ENCODE data around the gene BNC2. TPM values are rescaled to one million over a fixed set of nuclear protein-coding genes. Genes with fewer than 3 reads are reported as not detected.

Gene BNC2
- total RNA-seq, 2 donors from 2014 or later, result 16.1 to 16.9 TPM

DNA sequence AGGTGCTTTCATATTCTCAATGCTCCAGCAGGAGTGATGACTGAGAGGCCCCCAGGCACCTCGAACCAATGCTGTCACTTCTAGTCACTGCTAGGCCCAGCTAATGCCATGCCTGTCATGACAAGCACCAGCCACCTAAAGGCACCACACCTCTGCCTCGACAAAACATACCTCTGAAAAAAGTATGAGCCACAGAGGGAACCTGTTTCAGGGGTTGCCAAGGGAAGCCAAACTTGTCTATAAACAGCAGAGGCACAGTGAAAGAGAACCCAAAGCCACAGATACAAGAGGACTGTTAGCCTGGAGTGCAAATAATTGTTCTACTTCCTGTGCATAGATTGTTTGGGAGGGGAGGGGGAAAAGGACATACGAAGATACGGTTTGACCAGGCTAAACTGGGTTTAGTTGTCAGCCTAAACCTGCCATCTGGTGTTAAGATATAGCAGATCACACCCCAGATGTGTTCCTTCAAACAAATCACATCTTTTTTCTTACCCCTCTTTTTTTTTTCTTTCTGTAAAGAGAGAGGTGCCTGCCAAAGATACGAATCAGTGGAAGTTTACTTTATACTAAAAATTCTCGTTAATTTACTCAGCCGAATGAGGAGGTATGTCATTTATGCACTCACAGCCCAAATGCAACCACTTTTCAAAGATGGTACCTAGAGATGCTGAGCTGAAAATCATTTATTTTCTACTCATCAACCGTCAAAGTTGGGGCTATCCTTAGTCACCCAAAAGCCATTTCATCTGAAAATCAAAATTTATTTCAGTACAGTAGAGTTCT, 45.7 kb downstream of the BNC2 start:
- Histone ChIP-seq H3K27me3 (replicated peaks; ENCODE audit: insufficient read depth) (no peaks in the 10 kb centered on the region), H3K36me3 (no peaks in the 10 kb centered on the region), H3K4me3 (no peak overlapping the region), H3K9me3 (no peaks in the 10 kb centered on the region), H3K4me1 (ENCODE audit: control insufficient read depth in 1 of 2, low read depth in 2 of 2) (peaks cover 0 to 23% of the 10 kb centered on the region in 2 donors), H3K27ac (no peak overlapping the region)
- no peak for ATAC-seq (ENCODE audit: insufficient number of reproducible peaks, low FRiP score, low read depth)
- TF ChIP-seq, protein P1, sequence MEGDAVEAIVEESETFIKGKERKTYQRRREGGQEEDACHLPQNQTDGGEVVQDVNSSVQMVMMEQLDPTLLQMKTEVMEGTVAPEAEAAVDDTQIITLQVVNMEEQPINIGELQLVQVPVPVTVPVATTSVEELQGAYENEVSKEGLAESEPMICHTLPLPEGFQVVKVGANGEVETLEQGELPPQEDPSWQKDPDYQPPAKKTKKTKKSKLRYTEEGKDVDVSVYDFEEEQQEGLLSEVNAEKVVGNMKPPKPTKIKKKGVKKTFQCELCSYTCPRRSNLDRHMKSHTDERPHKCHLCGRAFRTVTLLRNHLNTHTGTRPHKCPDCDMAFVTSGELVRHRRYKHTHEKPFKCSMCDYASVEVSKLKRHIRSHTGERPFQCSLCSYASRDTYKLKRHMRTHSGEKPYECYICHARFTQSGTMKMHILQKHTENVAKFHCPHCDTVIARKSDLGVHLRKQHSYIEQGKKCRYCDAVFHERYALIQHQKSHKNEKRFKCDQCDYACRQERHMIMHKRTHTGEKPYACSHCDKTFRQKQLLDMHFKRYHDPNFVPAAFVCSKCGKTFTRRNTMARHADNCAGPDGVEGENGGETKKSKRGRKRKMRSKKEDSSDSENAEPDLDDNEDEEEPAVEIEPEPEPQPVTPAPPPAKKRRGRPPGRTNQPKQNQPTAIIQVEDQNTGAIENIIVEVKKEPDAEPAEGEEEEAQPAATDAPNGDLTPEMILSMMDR (IDR thresholded peaks at IDR 0.05), result no peak
- no peak for DNase-seq (ENCODE audit: low spot score)

DNA sequence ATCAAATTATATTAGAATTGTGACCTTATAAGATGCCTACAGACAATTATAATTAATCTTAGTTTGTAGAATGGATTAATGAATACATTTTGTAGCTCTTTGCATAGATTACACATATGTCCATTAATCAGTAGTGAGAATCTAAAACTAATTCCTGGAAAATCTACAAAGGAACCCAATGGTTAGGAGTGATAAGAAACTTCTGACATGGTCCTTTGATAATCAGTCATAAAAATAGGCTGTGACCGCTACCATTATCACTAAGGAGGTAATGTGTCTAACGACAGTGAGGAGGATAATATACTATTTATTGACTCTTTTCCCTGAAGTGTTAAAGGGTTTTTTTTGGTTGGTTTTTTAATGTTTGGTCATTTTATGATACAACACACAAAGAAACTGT, 46.6 kb downstream of the BNC2 start:
- Histone ChIP-seq H3K27ac (no peak overlapping the region), H3K27me3 (replicated peaks; ENCODE audit: insufficient read depth) (no peaks in the 10 kb centered on the region), H3K36me3 (no peaks in the 10 kb centered on the region), H3K4me3 (no peak overlapping the region), H3K4me1 (ENCODE audit: control insufficient read depth in 1 of 2, low read depth in 2 of 2) (peaks cover 0 to 23% of the 10 kb centered on the region in 2 donors), H3K9me3 (no peaks in the 10 kb centered on the region)
- no peak for DNase-seq (ENCODE audit: low spot score)
- no peak for ATAC-seq (ENCODE audit: insufficient number of reproducible peaks, low FRiP score, low read depth)
- TF ChIP-seq, protein P1 (IDR thresholded peaks at IDR 0.05), result no peak

GRCh38 chr9:16821344-16821743, 49.1 kb downstream of the BNC2 start:
- no peak for DNase-seq (ENCODE audit: low spot score)
- H3K27me3 ChIP-seq (replicated peaks; ENCODE audit: insufficient read depth), result no peaks in the 10 kb centered on the region
- H3K36me3 ChIP-seq, result no peaks in the 10 kb centered on the region
- no peak overlapping the region for H3K4me3 ChIP-seq
- TF ChIP-seq, protein P1 (IDR thresholded peaks at IDR 0.05), result no peak
- H3K9me3 ChIP-seq, result no peaks in the 10 kb centered on the region
- peaks cover 0 to 22% of the 10 kb centered on the region in 2 donors for H3K4me1 ChIP-seq (ENCODE audit: control insufficient read depth in 1 of 2, low read depth in 2 of 2)
- no peak overlapping the region for H3K27ac ChIP-seq
- ATAC-seq (ENCODE audit: insufficient number of reproducible peaks, low FRiP score, low read depth), result no peak

- TF ChIP-seq, protein P1 (IDR thresholded peaks at IDR 0.05), result no peak
- Histone ChIP-seq H3K4me3 (no peak overlapping the region), H3K4me1 (ENCODE audit: control insufficient read depth in 1 of 2, low read depth in 2 of 2) (no peaks in the 10 kb centered on the region), H3K27ac (no peak overlapping the region), H3K9me3 (no peaks in the 10 kb centered on the region), H3K27me3 (replicated peaks; ENCODE audit: insufficient read depth) (no peaks in the 10 kb centered on the region), H3K36me3 (no peaks in the 10 kb centered on the region)
- ATAC-seq (ENCODE audit: insufficient number of reproducible peaks, low FRiP score, low read depth) (no peak), DNase-seq (ENCODE audit: low spot score) (no peak)
These were observed 53.0 kb downstream of the BNC2 start for GRCh38 chr9:16817514-16817913.

DNA sequence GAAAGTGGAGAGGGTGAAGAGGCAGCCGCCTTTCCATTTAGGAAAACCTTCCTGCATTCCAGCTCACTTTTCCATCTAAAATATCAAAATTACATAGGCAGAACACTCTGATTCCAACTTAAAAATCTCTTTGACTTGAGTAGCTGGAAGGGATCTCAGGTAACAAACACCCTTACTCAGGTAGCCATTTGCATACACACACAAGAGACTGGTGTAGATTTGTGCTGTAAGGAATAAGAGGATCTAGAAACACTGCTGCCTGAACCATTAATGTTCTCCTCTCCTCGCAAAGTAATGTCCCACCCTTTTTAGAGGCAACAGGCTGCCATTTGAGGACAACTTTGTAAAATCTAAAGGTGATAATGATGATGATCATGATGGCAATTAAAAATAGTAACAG, 53.5 kb downstream of the BNC2 start:
- H3K9me3 ChIP-seq, result no peaks in the 10 kb centered on the region
- no peaks in the 10 kb centered on the region for H3K36me3 ChIP-seq
- no peak overlapping the region for H3K4me3 ChIP-seq
- no peak for DNase-seq (ENCODE audit: low spot score)
- no peak for ATAC-seq (ENCODE audit: insufficient number of reproducible peaks, low FRiP score, low read depth)
- no peak overlapping the region for H3K27ac ChIP-seq
- no peaks in the 10 kb centered on the region for H3K4me1 ChIP-seq (ENCODE audit: control insufficient read depth in 1 of 2, low read depth in 2 of 2)
- TF ChIP-seq, protein P1 (IDR thresholded peaks at IDR 0.05), result no peak
- no peaks in the 10 kb centered on the region for H3K27me3 ChIP-seq (replicated peaks; ENCODE audit: insufficient read depth)
